Subcutaneous abdominal adipose tissue (tissue), 5 donors: ENCODE measurements around the gene TSPAN16.

Experiments
- H3K27ac ChIP-seq: one replicate; pipeline ENCODE4 v1.7.0; 2013; ENCODE audit warnings: low read depth, mild to moderate bottlenecking, inconsistent platforms, low read length, moderate library complexity
- H3K27me3 ChIP-seq, 5 donors: one replicate each; pipeline ENCODE4 v1.7.0; 2013; ENCODE audit warnings: low read length in 5 of 5, inconsistent platforms in 1 of 5; ENCODE audit not compliant: control insufficient read depth in 5 of 5, insufficient read depth in 4 of 5
- H3K36me3 ChIP-seq, 5 donors: one replicate each; pipeline ENCODE4 v1.7.0; 2013; ENCODE audit warnings: low read length in 5 of 5; ENCODE audit not compliant: control insufficient read depth in 5 of 5, insufficient read depth in 5 of 5
- H3K4me1 ChIP-seq, 5 donors: one replicate each; pipeline ENCODE4 v1.7.0; 2013; ENCODE audit warnings: low read length in 5 of 5, mild to moderate bottlenecking in 3 of 5, moderate library complexity in 1 of 5; ENCODE audit not compliant: control insufficient read depth in 5 of 5, insufficient read depth in 5 of 5
- H3K4me3 ChIP-seq, 5 donors: one replicate each; pipeline ENCODE4 v1.7.0; 2013; ENCODE audit warnings: low read length in 5 of 5, low read depth in 1 of 5
- H3K9ac ChIP-seq, 5 donors: one replicate each; pipeline ENCODE4 v1.7.0; 2013; ENCODE audit warnings: low read length in 5 of 5, mild to moderate bottlenecking in 4 of 5, moderate library complexity in 3 of 5
- H3K9me3 ChIP-seq, 5 donors: one replicate each; pipeline ENCODE4 v1.7.0; 2013; ENCODE audit warnings: low read length in 5 of 5; ENCODE audit not compliant: control insufficient read depth in 5 of 5
- donor health status: healthy.
- donor health status: healthy.
- donor health status: healthy.
- donor health status: healthy.
- donor health status: healthy.

The TSPAN16 gene

GRCh38 chr19:11364935-11365334 lies 69.0 kb downstream of the TSPAN16 start:
- Histone ChIP-seq H3K36me3 (peaks cover 0 to 60% (median 28%) of the 10 kb centered on the region in 5 donors), H3K27me3 (no peaks in the 10 kb centered on the region), H3K4me1 (no peaks in the 10 kb centered on the region), H3K9me3 (no peaks in the 10 kb centered on the region), H3K4me3 (no peak overlapping the region), H3K9ac (no peak overlapping the region), H3K27ac (no peak overlapping the region)
